ENCODE results near the gene FHOD1. TPM values are rescaled to one million over a fixed set of nuclear protein-coding genes. Genes with fewer than 3 reads are reported as not detected.

FHOD1 gene
- total and polyA plus RNA-seq, 2 of the 4 experiments (the other 2 are of a cell fraction): 13.8 to 64.0 TPM

GRCh38 chr16:67196881-67197280, 50.4 kb downstream of the FHOD1 start:
- H2BK120ac ChIP-seq (ENCODE audit: low read depth, low read length): no peak overlapping the region
- POLR2A ChIA-PET (ENCODE audit: unreplicated experiment): no interaction called here
- H3K9me1 ChIP-seq (ENCODE audit: insufficient read depth, low read length): peaks cover 9% of the 10 kb centered on the region
- H3K4ac ChIP-seq (ENCODE audit: low read depth, low read length): no peak overlapping the region
- no peak overlapping the region for H2BK15ac ChIP-seq (ENCODE audit: low read depth, low read length)
- no peak overlapping the region for H3K27ac ChIP-seq (ENCODE audit: insufficient read depth, low read length)
- peaks cover 62% of the 10 kb centered on the region for H3K36me3 ChIP-seq (ENCODE audit: control insufficient read depth, insufficient read depth, low read length)
- DNase-seq (no peak), ATAC-seq (ENCODE audit: low read depth) (no peak)
- intact Hi-C loops (cut with micrococcal nuclease): no loop called here
- H3K9ac ChIP-seq (ENCODE audit: low read depth, low read length): no peak overlapping the region
- in situ Hi-C loops (cut with MboI; ENCODE audit: low sequenced_read_pairs): no loop called here
- TF ChIP-seq CEBPB (IDR thresholded peaks at IDR 0.05; ENCODE audit: low read depth, low read length): no peak
- no peak for TF ChIP-seq MAZ (IDR thresholded peaks at IDR 0.05; ENCODE audit: borderline replicate concordance, low read depth, low read length)
- TF ChIP-seq SMC3 (IDR thresholded peaks at IDR 0.05; ENCODE audit: low read depth, low read length): no peak
- no peak for TF ChIP-seq POLR2A (IDR thresholded peaks at IDR 0.05; ENCODE audit: low read depth, low read length)
- TF ChIP-seq FOS (IDR thresholded peaks at IDR 0.05; ENCODE audit: low read depth, low read length): no peak
- TF ChIP-seq USF2 (IDR thresholded peaks at IDR 0.05; ENCODE audit: low read depth, low read length): no peak
- H2BK5ac ChIP-seq (ENCODE audit: low read depth, low read length, poor library complexity, severe bottlenecking): no peak overlapping the region
- H2AFZ ChIP-seq (replicated peaks; ENCODE audit: low read length, poor library complexity): peak overlapping the region; percentile 43
- H3K18ac ChIP-seq (ENCODE audit: low read depth, low read length): no peak overlapping the region
- H2BK20ac ChIP-seq (ENCODE audit: low read depth, low read length): no peak overlapping the region
- peaks cover 25 to 48% of the 10 kb centered on the region in 2 experiments for H3K79me1 ChIP-seq (ENCODE audit: low read depth in 1 of 2, low read length in 2 of 2)
- peak overlapping the region; percentile 50 for H2AK9ac ChIP-seq (replicated peaks; ENCODE audit: low read depth, low read length, poor library complexity)
- no peak overlapping the region for H2AK5ac ChIP-seq (ENCODE audit: low read depth, low read length)
- H4K8ac ChIP-seq (ENCODE audit: low read depth in 2 of 2, low read length in 2 of 2): no peak overlapping the region
- no peak overlapping the region for H3K23ac ChIP-seq (ENCODE audit: low read depth, low read length)
- H4K5ac ChIP-seq (ENCODE audit: low read depth, low read length): no peak overlapping the region
- no TSS peak for BruUV-seq (replicated peaks)
- CTCF ChIA-PET: no interaction called here
- peaks cover 8% of the 10 kb centered on the region for H3K4me1 ChIP-seq (ENCODE audit: control insufficient read depth, insufficient read depth, low read length)
- H3K27me3 ChIP-seq (ENCODE audit: control insufficient read depth, insufficient read depth, low read length): no peaks in the 10 kb centered on the region
- peaks cover 34% of the 10 kb centered on the region for H4K20me1 ChIP-seq (ENCODE audit: insufficient read depth, low read length)
- H3K4me3 ChIP-seq (ENCODE audit: insufficient read depth, low read depth, low read length): no peak overlapping the region
- no peak overlapping the region for H3K14ac ChIP-seq (replicated peaks; ENCODE audit: low read depth, low read length)
- WGBS, 2 experiments (ENCODE audit: extremely low coverage in 2 of 2, insufficient read length in 1 of 2): no CpG with 5 or more reads among the region's 1 CpG
- H4K91ac ChIP-seq (ENCODE audit: insufficient read depth, low read depth, low read length): no peak overlapping the region
- no peak overlapping the region for H3K4me2 ChIP-seq (ENCODE audit: low read depth, low read length)
- H3K9me3 ChIP-seq (ENCODE audit: control insufficient read depth, insufficient read depth, low read length): no peaks in the 10 kb centered on the region
- no peak overlapping the region for H3K56ac ChIP-seq (ENCODE audit: extremely low read depth, insufficient read depth, low read length)
- dilution Hi-C loops (cut with HindIII; ENCODE audit: low sequenced_read_pairs, unreplicated experiment): no loop called here
